Activated T-helper 9 cell treated with anti-CD3 and anti-CD28 coated beads, Interleukin-2, amount 50 U/mL, for 16 hours (primary cell): ENCODE results near the gene IPCEF1.
A peak's percentile ranks its signal among the peaks of the same experiment; 100 is the strongest.
"Not testable (repeated sequence)": the region's sequence is repeated elsewhere in the genome, so short reads cannot be mapped to it uniquely, and the experiment has no call there.

Source experiments
- DNase-seq: peaks from one replicate; pipeline ENCODE4 v3.0.0-alpha.2; 2020; ENCODE audit warnings: low read depth

Gene IPCEF1

DNA sequence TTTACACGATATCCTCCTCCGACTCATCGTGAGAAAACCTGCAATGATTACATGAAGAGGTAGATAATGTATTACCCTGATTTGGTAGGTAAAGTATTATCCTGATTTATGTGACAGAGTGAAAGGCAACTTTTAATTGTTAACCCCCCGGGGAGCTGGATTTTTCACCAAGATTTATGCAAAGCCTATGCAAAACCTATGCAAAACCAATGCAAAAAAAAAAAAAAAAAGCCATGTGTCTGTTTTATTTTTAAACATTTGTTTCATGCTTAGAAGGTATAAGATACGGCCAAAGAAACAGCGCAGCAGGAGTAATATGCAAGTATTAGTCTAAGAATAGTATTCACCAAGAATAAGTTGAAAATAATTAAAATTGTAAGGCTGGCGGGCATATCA, 109.9 kb downstream of the IPCEF1 start:
- no peak for DNase-seq

DNA sequence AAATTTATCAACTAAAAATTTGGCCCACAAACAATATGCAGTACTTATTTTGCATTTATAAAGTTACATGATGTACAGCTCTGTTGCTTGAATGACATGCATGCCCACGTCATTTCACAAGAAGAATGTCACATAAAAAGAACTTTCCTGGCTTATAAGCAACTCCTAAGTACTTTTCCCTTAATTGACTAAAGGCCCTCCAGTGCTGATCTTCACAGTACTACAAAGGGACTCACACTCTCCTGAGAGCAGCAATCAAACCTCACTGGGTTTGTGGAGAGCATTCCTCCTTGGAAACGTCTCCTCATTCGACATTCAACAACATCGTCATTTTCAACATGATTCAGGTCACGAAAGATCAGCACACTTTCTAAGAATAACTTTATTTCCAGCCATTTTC, 111.1 kb downstream of the IPCEF1 start:
- no peak for DNase-seq

DNA sequence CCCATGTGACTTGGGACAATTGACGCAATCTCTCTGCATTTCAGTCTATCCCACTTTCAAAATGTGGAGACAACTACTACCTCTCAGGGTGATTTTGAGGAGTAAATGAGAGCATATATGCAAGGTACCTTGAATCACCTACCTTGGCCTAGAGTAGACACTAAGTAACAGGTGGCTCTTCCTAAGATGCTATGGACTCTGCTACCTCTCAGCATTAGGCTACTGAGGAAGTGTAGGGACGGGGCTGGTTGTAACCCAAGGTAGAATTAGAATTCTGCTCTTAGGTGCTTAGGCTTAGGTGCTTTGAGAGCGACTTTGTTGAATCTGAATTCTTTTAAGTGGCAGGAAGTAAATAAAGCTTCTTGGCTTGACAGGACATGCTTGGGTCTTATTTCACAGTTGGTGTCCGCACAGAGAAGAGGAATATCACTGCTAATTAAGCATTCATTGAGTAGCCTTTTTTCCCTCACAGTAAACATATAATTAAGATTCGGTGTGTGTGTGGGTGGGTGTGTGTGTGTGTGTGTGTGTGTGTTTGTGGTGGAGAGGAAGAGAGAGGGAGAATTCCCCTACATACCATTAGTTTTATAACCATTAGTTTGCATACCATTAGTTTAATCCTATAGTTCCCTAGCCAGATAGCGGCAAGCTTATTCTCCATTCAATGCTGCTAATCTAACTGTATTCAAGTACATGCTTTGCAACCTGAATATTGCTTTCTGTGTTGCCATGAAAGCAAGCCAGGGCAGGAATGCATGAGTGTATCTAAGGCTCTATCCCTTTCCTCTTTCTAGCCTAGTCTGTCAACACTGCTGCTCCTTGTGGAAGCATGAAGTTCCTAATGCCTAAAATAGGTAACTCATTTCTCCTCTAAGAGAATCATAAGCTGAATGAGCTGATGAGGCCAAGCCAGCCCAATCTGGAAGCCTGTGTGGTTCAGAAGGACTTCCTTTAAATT, 112.5 kb downstream of the IPCEF1 start:
- no peak for DNase-seq

DNA sequence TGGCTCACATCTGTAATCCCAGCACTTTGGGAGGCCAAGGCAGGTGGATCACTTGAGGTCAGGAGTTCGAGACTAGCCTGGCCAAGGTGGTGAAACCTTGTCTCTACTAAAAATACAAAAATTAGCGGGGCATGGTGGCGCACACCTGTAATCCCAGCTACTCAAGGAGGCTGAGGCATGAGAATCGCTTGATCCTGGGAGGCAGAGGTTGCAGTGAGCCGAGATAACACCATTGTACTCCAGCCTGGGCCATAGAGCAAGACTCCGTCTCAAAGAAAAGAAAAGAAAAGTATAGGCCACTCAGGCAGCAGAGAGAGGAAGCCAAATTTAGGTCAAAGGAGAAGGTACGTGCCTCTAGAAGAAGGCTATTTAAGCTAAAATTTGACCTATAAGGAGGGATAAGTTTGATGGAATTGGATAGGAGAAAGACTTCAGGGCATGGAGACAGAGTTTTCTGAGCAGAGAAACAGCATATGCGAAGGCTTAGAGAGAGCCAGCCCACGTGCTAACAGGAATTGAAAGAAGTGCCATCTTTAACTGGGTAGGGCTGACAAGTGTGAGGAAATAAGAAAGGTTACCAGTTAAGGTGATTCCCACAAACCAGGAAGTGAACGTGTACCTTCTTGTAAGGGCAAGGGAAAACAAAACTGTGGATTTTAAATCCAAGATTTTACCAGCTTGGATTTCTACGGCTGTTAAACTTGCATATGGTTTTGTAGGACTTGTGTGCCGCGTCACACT, 113.8 kb downstream of the IPCEF1 start:
- DNase-seq = no peak

DNA sequence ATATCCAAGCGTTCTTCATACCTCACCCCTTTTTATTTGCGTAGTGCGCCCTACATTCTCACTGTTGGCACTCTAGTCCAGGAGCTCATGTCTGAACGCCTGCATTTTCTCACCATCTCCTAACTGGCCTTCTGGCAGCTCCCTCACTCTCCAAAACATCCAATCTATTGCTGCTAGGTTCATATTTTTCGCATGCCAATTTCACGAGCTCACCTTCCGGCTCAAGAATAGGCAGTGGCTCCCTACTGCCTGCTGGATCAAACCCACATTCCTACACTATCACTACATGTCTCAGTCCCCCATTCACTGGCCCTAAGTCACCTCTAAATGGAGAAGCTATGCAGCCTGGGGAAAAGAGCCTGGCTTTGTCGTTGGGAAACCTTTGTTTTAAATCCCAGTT, 115.0 kb downstream of the IPCEF1 start:
- DNase-seq = no peak

DNA sequence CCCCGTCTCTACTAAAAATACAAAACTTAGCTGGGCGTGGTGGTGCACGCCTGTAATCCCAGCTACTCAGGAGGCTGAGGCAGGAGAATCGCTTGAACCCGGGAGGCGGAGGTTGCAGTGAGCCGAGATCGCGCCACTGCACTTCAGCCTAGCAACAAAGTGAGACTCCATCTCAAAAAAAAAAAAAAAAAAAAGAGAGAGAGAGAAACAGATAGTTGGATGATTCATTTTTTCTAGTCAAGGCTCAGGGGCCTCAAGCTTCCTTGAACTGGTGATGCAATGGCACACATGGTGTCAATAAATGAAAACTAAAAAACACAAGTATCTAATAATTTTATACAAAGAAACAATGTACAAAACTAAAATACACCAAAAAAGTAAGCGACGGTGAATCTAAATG, 115.5 kb downstream of the IPCEF1 start:
- DNase-seq = not testable (repeated sequence)

DNA sequence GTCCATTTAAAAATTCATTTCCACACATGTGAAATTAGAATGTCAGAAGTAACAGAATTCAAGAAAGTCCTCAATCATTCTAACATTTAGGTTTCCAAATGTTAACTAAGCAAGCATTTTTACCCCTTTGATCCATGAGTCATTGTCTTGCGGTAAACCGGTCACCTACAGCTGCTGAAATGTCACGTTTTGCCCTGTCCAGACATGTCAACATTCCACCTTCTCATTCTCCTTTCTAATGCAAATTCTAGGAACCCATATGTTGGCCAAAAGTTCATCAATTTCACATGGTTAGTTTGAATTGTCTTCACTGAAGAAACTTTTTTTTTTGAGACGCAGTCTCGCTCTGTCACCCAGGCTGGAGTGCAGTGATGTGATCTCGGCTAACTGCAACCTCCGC, 117.2 kb downstream of the IPCEF1 start:
- DNase-seq = no peak

DNA sequence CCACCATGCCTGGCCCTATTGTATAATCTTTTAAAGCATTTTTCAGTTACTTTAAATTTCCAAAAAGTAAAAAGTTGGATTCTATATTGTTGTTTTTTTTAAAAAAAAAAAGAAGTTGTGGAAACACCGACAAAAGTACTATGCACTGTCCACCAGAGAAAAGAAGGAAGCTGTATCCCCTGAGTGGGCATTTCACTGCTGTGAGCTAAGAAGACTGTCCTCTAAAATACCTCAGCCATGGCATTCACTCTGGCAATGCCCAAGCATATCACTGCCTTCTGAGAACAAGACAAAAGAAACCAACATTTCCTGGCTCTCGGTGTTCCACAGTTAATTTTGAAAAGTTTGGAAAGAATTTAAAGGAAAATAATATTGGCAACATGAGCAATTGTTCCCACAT, 117.8 kb downstream of the IPCEF1 start:
- DNase-seq = no peak

DNA sequence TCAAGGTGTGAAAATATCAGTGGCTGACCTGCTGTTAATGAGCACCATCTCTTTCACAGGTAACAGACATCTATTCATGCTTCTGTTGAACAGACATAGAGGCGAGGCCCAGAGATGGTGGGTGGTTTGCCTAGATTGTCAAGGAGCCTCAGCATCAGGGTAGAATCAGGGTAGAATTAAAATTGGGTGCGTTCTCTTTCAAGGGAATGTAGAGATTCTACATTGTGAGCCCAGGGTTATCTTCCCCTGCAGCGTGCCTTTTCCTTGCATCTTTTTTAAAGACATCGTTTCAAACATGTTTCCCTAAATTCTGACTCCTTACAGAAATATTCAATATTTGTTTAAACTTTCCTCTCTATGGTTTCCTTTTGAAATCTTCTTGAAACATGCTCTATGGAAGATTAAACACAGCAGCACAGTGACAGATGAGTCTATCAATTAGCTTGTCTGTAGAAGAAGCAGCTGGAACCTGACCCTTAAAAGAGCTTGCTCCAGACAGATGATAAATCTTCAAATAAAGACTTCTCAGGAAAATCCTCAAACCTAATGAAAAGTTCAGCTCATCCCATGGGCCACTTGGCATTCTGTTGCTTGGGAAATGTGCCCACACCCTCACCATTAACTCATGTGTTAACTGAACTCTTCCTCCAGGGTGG, 119.8 kb downstream of the IPCEF1 start:
- DNase-seq = no peak

DNA sequence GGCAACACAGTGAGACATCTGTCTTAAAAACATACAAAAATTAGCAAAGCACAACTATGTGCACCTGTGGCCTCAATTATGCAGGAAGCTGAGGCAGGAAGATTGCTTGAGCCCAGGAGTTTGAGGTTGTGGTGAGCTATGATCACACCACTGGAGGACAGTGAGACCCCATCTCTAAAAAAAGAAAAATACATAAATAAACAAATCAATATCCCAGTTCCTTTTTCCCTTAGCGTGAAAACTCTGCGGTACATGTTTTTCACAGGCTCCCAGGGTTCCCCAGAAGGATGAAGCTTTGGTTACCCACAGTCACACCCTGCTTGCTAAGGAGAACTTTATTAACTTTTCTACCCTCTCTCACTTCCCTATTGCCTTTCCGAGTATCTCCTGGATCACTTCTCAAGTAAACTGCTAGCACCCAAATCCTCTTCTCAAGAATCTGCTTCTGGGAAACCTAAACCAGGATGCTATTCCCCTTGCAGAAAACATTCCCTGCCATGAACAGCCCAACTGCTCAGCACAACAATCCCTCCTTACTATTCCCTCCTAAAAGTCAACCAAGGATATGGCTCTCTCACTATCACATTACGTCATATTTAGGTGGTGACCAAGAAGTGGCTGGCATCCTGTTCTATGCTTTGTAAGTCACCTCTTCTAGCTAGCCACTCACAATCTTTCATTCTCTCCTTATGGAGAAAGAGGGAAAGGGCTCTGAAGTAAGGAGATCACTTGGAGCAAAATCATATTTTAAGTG, 122.4 kb downstream of the IPCEF1 start:
- DNase-seq = no peak

DNA sequence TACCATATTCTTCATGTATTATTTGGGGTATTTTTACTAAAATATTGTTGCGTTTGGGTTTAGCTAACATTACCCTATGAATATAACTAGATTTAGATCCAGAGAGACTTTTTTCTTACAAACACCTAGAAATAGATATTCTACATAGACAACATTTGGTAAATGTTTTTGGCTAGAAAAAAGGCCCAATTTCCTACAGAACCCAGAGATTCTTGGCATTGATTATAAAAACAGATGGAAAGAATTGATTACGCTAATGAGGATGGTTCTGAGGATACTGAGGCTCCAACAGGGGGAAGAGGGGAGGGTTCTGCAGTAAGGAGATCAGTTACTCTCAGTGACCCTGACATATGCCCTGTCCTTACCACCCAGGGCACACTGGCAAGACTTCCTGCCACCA, 123.2 kb downstream of the IPCEF1 start:
- DNase-seq = no peak

DNA sequence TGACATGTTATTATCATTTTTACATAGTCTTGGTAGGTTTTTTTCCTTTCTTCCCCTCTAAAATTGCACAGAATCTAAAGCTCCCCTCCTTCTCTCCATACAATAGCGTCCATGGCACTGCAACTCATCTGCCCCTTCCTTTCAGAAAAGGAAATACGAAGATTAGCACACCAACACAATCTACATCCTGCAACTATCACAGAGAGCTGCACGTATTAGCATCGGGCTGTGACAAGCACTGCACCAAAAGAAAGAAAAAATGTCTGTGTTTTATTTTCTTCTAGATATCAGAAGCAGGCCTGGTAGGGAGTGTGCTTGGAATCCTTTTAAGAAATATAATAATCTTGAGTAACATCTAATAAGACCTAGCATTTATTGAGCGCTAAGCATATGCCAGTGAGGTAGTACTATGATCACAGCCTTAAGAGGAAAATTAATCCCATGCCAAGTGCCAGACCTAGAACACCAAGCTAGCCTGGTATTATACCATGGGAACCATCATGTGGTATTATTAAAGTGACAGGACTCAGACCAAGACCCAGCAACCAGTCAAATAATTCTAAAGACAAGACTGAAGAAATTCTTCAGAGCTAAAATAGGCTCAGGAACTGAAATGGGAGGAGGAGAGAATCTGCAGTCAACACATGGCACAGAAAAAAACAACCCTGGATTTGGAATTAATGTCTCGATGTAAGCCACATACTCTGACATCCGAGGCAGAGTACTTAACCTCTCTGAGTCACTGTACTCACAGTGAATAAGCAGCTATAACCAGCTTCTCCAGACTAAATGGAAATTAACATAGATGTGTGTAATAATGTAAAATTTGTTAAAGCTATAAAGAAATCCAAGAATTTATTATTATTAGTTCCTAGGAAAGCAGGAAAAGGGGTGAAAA, 124.3 kb downstream of the IPCEF1 start:
- no peak for DNase-seq

DNA sequence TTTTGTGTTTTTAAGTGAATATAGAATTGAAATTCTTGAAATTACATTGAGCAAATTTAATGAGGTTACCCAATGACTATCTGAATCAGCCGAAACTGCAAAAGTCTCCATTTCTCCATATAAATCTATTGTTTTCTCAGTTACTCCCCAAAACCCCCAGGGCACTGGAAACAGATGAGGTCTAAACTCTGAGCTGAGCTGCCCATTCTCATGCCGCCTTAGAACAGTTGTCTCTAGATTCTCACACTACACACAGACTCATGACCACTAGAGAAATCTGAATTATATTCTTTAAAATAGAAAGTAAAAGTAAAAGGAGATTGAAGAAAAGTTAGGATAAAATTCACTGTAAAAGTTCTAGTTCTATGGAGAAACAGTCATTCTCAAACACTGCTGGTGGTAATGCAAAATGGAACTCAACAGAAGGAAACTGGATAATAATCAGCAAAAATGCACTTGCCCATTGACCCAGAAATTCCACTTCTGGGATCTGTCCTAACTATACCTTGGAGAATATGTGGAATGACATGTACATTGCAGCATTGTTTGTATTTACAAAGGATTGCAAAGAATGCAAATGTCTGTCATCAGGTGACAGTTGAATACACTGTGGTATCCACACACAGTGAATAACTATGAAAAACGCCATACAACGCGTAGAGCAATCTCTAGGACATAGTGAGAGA, 125.5 kb downstream of the IPCEF1 start:
- no peak for DNase-seq

DNA sequence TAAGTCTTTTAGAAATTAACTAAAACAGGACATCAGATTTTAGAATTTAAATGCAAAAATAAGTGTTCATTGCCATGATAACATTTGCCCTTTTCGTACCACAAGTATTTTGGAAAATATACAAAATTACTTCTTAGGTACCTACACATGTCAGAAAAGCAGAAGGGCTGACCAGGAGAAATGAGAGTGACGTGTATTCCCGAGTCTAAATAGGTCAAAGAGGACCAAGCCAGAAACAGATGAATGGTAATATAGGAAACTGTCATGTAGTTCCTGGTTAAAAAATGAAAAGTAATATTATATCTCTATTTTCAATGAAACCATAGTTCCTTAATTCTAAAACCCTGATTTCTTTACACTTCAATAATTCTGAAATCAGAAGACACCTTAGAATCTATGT, 126.2 kb downstream of the IPCEF1 start:
- no peak for DNase-seq

DNA sequence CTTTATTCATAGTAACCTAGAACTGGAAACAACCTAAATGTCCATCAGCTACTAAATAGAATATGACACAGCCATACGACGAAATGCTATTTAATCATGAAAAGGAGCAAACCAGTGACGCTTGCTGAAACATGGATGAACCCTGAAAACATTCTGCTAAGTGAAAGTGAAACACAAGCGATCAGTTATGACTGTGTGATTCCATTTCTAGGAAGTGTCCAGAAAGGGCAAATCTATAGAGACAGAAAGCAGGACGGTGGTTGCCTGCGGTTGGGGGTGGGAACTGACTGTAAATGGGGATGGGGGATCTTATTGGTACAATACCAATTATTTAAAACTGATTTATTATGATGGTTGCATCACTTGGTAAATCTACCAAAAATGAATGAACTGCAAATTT, 126.8 kb downstream of the IPCEF1 start:
- DNase-seq = peak; percentile 54

DNA sequence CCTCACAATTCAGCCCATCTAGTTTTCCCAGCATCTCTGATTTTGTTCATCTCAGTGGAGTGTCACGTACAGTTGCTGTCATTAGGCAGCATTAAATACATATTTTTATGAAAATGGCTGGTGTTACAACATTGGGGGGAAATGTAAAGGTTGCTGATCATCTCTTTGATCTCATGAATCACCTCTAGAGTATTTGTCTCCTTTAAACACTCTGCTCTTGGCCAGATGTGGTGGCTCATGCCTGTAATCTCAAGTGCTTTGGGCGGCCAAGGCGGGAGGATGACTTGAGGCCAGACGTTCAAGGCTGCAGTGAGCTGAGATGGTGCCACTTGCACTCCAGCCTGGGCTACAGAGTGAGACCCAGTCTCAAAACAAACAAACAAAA, 128.1 kb downstream of the IPCEF1 start:
- no peak for DNase-seq

DNA sequence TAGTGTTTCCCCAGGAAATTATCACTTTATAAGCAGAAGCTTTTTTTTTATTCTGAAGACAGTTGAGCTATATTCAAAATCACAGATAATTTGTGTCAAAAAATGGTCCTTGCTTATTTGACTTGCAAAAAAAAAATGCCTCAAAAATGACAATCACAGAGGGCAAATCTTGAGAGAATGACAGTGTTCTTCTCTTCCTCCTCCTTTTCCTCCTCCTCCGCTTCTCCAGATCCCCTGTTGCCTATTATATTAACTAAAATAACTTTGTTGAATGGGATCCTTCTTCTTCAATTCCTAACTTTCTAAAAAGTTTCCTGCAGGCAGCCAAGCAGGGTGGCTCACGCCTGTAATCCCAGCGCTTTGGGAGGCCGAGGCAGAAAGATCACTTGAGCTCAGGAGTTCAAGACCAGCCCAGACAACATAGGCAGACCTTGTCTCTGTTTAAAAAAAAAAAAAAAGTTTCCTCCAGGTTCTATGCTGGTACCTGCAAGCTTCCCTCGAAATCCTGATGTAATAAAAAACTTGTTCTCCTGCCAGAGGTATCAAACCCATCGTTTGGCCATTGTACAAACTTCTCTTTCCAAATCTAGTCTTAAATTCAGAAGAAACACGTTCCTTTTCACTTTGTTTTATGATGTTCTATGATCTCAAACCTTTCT, 128.6 kb downstream of the IPCEF1 start:
- no peak for DNase-seq

DNA sequence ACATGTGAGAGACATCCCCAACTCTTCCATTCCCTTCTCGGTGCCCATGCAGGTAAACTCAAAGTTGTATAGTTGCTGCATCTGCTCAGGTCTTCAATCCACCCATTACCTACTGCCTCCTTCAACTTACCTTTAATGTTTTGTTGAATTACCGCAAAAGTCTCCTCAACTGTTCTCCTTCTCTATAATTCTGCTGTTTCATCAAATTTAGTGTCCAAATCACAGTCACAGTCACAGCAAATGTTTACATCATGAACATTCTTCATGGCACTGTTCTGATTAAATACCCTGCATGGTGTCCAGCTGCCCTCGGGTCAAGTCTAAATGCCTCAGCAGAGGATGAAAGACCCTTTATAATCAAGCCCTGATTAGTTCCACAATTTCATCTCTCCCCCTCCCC, 130.1 kb downstream of the IPCEF1 start:
- DNase-seq = no peak

DNA sequence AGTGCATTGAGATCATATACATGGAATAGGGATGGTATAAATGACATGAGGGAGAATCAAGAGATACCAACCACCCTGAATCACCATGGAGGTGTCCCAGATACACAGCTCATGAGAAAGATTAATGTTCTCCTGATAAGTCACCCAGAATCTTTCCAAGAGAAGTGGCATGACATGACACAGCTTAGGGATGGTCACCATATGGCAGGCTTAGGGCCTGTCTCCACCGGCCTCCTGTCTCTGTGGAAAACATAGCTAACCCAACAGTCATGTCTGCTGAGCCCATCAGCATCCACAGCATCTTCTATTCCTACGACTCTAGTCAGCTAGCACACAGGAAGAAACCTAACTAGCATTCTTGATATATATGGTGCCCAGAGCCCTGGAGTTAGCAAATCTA, 133.3 kb downstream of the IPCEF1 start:
- DNase-seq = no peak

DNA sequence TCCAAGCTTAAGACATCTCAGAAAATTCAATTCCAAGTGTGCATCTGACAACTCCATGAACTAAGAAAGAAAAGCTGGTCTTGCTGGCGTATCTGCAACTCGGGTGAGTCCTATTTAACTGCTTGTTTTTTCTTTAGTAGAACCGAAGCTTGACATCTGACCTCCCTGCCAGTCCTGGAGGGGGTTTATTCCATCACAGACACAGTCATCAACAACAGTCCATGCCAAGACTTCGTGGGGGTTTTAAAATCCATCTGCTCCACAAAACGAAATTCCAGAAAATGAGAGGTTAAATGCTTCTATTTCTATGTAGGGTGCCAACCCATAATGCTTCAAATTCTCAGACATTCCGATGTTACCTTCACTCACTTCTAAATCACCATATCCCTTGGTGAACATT, 133.9 kb downstream of the IPCEF1 start:
- DNase-seq = no peak
